Spinal cord (tissue), 10 donors: ENCODE measurements around the gene BPTF. TPM values are rescaled to one million over a fixed set of nuclear protein-coding genes. Genes with fewer than 3 reads are reported as not detected.
"Not testable (repeated sequence)": the region's sequence is repeated elsewhere in the genome, so short reads cannot be mapped to it uniquely, and the experiment has no call there.

ENCODE experiments used
- DNase-seq, 6 donors: peaks; one replicate each; pipeline versions ENCODE4 v3.0.0 to v3.0.0-alpha.2; 2013 to 2015; ENCODE audit warnings: low spot score in 6 of 6, low read depth in 4 of 6
- H3K27ac ChIP-seq: one replicate; pipeline ENCODE4 v1.5.1; 2013; ENCODE audit warnings: low read depth, low read length, control low read depth
- H3K27me3 ChIP-seq: one replicate; pipeline ENCODE4 v1.6.1; 2013; ENCODE audit warnings: low read length; ENCODE audit not compliant: control insufficient read depth, insufficient read depth
- H3K36me3 ChIP-seq: one replicate; pipeline ENCODE4 v1.6.1; 2013; ENCODE audit warnings: low read length; ENCODE audit not compliant: control insufficient read depth, insufficient read depth
- H3K4me1 ChIP-seq: one replicate; pipeline ENCODE4 v1.6.1; 2013; ENCODE audit warnings: low read length; ENCODE audit not compliant: control insufficient read depth, insufficient read depth
- H3K4me3 ChIP-seq: one replicate; pipeline ENCODE4 v1.5.1; 2013; ENCODE audit warnings: low read depth, low read length, control low read depth
- H3K9me3 ChIP-seq: one replicate; pipeline ENCODE4 v1.6.1; 2013; ENCODE audit warnings: low read length; ENCODE audit not compliant: control insufficient read depth, insufficient read depth
- WGBS: methylation state at CpG from one replicate; pipeline ENCODE4 v1.1.5; 2013; ENCODE audit warnings: missing lambda C conversion rate; ENCODE audit not compliant: insufficient coverage; 5-methylcytosine and 5-hydroxymethylcytosine counted together
- polyA plus RNA-seq, 2 donors: library from polyadenylated mRNA; unstranded; fragments of 120-200 nt; gene quantifications; one replicate each; pipeline ENCODE4 v1.2.1, GENCODE V29; 2013; ENCODE audit not compliant: insufficient read length in 2 of 2
- total RNA-seq, 2 donors: library from RNA; depleted of rRNA in 1 of 2; stranded (reverse); fragments of 120-200 nt in 1 of 2; fragments of >200 nt in 1 of 2; gene quantifications; one replicate each; pipeline versions ENCODE4 v1.2.3 to v1.2.4, GENCODE V29; 2013 to 2014
- donor health status: healthy.

Gene BPTF
- total and polyA plus RNA-seq, 4 donors = 102 to 122 (median 103) TPM

DNA sequence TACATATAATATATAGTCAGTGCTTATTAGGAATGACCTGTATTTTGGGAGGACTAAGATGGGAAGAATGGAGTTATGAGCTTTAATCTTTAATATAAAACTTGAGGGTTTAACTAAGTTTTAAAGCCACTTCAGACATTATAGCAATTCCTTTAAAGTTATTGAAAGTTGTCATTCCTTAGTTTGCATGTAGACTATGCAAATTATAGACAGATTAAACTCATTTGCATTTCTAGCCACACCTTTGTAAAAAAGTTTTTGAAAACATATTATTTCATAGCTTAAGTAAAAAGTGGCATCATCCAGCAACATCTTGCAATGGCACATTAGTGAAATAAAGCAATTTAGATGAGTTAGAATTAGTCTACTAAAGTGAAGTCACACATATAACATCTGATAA is 121.2 kb downstream of the BPTF start:
- Histone ChIP-seq H3K27me3 (no peaks in the 10 kb centered on the region), H3K4me3 (no peak overlapping the region), H3K9me3 (no peaks in the 10 kb centered on the region), H3K27ac (no peak overlapping the region), H3K4me1 (no peaks in the 10 kb centered on the region), H3K36me3 (peaks cover 56% of the 10 kb centered on the region)
- DNase-seq = no peak

DNA sequence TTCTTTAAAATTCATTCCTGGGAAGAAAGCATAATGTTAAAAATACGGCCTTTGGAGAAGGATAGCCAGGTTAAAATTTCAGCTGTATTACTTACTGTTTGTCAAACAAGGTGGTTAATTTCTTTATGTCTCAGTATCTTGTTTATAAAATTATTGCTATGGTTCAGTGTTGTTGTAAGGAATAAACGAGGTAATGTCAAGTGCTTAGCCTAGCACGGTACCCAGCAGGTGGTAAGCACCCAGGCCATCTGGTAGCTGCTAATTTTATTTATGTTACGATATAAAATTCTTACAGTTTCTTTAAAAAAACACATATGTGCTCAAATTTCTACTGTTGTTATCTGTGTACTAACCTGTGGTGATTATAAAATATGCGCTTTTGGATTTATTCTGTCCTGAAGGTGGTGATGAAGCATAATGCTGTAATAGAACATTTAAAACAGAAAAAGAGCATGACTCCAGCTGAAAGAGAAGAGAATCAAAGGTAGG is 122.1 kb downstream of the BPTF start:
- Histone ChIP-seq H3K9me3 (no peaks in the 10 kb centered on the region), H3K4me3 (no peak overlapping the region), H3K4me1 (no peaks in the 10 kb centered on the region), H3K36me3 (peaks cover 59% of the 10 kb centered on the region), H3K27ac (no peak overlapping the region), H3K27me3 (no peaks in the 10 kb centered on the region)
- DNase-seq = no peak
- no CpG with 5 or more reads among the region's 5 CpGs for WGBS

DNA sequence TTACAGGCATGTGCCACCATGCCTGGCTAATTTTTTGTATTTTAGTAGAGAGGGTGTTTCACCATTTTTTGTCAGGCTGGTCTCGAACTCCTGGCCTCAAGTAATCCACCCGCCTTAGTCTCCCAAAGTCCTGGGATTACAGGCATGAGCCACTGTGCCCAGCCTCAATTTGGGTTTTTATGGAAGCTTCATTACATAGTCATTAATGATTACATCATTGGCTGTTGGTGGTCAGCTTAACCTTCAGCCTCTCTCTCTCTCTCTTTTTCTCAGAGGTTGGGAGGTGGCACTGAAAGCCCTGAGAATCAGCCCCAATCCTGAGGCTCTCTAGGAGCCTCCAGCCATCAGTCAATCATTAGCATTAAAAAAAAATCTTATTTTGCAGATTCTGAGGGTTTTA is 125.6 kb downstream of the BPTF start:
- Histone ChIP-seq H3K27me3 (no peaks in the 10 kb centered on the region), H3K27ac (no peak overlapping the region), H3K4me1 (no peaks in the 10 kb centered on the region), H3K9me3 (no peaks in the 10 kb centered on the region), H3K4me3 (no peak overlapping the region), H3K36me3 (peaks cover 62% of the 10 kb centered on the region)
- no peak for DNase-seq
- 83% methylated on average over 1 of the region's 2 CpGs for WGBS

DNA sequence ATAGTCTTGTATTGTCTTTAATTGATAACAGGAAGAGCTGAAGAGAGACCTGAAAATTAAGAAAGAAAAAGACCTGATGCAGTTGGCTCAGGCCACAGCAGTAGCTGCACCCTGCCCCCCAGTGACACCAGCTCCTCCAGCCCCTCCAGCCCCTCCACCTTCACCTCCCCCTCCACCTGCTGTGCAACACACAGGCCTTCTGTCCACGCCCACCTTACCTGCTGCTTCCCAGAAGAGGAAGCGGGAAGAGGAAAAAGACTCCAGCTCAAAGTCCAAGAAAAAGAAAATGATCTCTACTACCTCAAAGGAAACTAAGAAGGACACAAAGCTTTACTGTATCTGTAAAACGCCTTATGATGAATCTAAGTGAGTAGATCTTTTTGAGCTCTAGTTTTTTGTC is 134.2 kb downstream of the BPTF start:
- Histone ChIP-seq H3K9me3 (no peaks in the 10 kb centered on the region), H3K27ac (no peak overlapping the region), H3K4me3 (no peak overlapping the region), H3K27me3 (no peaks in the 10 kb centered on the region), H3K4me1 (no peaks in the 10 kb centered on the region), H3K36me3 (peaks cover 32% of the 10 kb centered on the region)
- WGBS = 80% methylated on average over 1 of the region's 3 CpGs
- no peak for DNase-seq

DNA sequence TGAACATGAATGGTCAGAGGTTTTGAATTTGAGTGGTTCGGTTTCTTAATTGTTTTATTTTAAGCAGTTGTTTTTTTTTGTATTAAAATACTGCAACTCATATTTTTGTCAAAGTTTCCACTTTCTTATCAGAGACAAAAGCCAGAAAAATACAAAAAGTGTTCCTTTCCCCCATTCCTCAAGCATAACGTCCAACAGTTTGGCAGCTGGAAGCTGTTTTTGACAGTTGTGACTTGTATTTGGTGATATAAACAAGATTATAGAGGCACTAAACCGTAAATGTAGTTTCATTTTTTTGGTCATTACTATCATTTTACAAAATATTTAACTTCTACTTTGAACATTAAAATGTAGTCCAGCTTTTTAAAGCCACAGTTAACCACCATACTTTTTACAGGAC is 135.0 kb downstream of the BPTF start:
- H3K4me1 ChIP-seq, DNase-seq, H3K9me3 ChIP-seq, H3K4me3 ChIP-seq, H3K27ac ChIP-seq, H3K27me3 ChIP-seq: not testable (repeated sequence)
- no CpG with 5 or more reads among the region's 3 CpGs for WGBS
- peaks cover 36% of the 10 kb centered on the region for H3K36me3 ChIP-seq

DNA sequence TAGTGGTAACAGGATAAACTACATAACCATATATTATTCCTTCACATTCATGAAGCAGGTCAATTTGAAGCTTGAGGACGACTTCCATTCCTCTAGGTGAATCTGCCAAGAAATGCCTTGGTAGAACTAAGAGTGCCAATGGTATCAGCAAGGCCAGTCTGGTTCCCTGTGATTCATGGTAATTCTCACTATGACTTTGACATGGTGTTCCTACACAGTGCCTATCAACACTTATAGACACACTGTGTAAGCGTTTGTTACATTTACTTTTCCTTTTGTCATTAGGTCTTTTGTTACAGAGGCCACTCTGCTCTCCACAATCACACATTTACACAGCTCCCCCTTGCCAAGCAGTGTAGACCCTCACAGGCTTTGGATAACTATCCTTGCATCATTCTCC is 136.9 kb downstream of the BPTF start:
- H3K36me3 ChIP-seq = peaks cover 38% of the 10 kb centered on the region
- 63% methylated on average over 1 of the region's 2 CpGs for WGBS
- H3K9me3 ChIP-seq, H3K27ac ChIP-seq, H3K4me1 ChIP-seq, H3K27me3 ChIP-seq, DNase-seq, H3K4me3 ChIP-seq: not testable (repeated sequence)

DNA sequence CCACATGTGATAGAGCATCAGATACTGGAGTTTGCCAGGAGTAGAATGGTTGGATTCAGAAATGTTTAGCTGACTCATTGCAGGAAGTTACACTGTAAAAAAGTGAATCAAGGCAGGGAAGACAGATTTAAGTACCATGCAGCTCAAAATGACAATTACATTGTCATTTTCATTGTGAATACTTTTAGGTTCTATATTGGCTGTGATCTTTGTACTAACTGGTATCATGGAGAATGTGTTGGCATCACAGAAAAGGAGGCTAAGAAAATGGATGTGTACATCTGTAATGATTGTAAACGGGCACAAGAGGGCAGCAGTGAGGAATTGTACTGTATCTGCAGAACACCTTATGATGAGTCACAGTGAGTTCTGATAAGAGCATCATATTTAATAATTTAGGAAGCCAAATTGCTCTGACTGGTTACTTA is 137.9 kb downstream of the BPTF start:
- H3K27me3 ChIP-seq, H3K27ac ChIP-seq, H3K4me3 ChIP-seq, H3K4me1 ChIP-seq, H3K9me3 ChIP-seq: not testable (repeated sequence)
- DNase-seq = peak; percentile 40 to 94 (median 65)
- WGBS = no CpG with 5 or more reads among the region's 1 CpG
- peaks cover 40% of the 10 kb centered on the region for H3K36me3 ChIP-seq

DNA sequence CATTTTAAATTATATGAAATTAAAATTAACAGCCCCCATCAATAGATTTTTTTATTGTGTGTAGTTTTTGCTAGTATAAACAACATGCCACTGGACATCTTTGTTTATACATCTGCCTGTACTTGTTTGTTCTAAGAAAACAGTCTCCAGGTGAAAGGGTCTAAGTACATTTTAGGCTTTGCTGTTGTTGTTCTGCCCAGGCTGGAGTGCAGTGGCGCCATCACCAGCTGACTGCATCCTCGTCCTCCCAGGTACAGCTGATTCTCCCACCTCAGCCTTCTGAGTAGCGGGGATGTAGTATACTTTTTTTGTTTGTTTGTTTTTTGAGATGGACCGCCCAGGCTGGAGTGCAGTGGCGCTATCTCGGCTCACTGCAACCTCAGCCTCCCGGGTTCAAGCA is 145.5 kb downstream of the BPTF start:
- Histone ChIP-seq H3K36me3 (peaks cover 48% of the 10 kb centered on the region), H3K9me3 (no peaks in the 10 kb centered on the region), H3K4me3 (no peak overlapping the region), H3K27me3 (no peaks in the 10 kb centered on the region), H3K27ac (no peak overlapping the region), H3K4me1 (no peaks in the 10 kb centered on the region)
- WGBS = 93% methylated on average over 4 of the region's 7 CpGs
- no peak for DNase-seq

DNA sequence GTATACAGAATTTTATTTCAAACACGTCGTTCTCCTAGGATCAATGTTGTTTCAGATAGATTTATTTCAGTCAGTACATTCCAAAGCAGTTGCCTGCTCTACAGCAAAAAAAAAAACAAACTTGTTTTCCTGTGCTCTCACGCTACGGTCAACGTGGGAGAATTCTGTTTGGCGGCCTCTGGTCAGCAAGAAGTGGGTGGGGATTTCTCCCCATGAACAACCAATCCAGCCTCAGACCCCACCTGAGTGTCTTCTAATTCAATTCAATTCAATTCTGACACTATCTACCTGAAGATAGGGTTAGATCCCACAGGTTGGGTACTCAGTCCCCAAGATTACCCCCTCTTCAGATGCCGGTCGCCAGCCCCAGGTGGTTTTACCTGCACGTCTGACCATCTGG is 148.9 kb downstream of the BPTF start:
- Histone ChIP-seq H3K4me1 (no peaks in the 10 kb centered on the region), H3K9me3 (no peaks in the 10 kb centered on the region), H3K4me3 (no peak overlapping the region), H3K27ac (no peak overlapping the region), H3K27me3 (no peaks in the 10 kb centered on the region), H3K36me3 (peaks cover 49% of the 10 kb centered on the region)
- no peak for DNase-seq
- WGBS = 57% methylated on average over 3 of the region's 9 CpGs

DNA sequence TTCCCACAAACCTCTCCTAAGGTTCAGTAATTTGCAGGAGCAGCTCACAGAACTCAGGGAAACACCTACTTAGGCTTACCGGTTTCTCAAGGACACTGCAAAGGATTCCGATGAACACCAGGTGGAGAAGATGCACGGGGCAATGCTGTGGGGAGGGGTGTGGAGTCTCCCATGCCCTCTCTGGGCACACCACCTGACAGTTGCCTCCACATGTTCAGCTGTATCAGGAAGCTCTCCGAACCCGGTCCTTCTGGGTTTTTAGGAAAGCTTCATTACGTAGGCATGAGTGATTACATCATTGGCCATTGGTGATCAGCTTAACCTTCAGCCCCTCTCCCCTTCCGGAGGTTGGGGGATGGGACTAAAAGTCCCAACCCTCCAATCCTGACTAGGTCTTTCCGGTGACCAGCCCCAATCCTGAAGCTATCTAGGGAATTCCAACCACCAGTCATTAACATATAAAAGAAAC is 149.3 kb downstream of the BPTF start:
- no peaks in the 10 kb centered on the region for H3K27me3 ChIP-seq
- no peak overlapping the region for H3K27ac ChIP-seq
- H3K9me3 ChIP-seq = no peaks in the 10 kb centered on the region
- no peak overlapping the region for H3K4me3 ChIP-seq
- H3K36me3 ChIP-seq = peaks cover 50% of the 10 kb centered on the region
- H3K4me1 ChIP-seq = no peaks in the 10 kb centered on the region
- no peak for DNase-seq
- WGBS = 30% methylated on average over 2 of the region's 8 CpGs
